ENCODE measurements around the gene TUFT1. TPM values are rescaled to one million over a fixed set of nuclear protein-coding genes. Genes with fewer than 3 reads are reported as not detected.

Gene TUFT1
- total and polyA plus RNA-seq, 10 of the 15 experiments (the other 5 are each of a cell fraction or from before 2014, with no cell fraction given) = 0.08 to 4.3 (median 3.2) TPM

- no peak for TF ChIP-seq ZNF687 (IDR thresholded peaks at IDR 0.05)
- TF ChIP-seq CBFB (IDR thresholded peaks at IDR 0.05; ENCODE audit: low read depth) = no peak
- TF ChIP-seq STAT1 (conservative IDR thresholded peaks at IDR 0.05) = no peak
- no peak for TF ChIP-seq NFYB (IDR thresholded peaks at IDR 0.05; ENCODE audit: insufficient read depth, low read depth, low read length)
- no peak for TF ChIP-seq NFYA (IDR thresholded peaks at IDR 0.05; ENCODE audit: borderline replicate concordance, low read depth, low read length)
Observed at GRCh38 chr1:151604291-151604690, 64.2 kb downstream of the TUFT1 start (continued).

- no peak for ATAC-seq
- Histone ChIP-seq H3K4me2 (ENCODE audit: control insufficient read depth, insufficient read depth) (no peak overlapping the region), H4K20me1 (ENCODE audit: control insufficient read depth, insufficient read depth) (no peaks in the 10 kb centered on the region), H3K9ac (ENCODE audit: control insufficient read depth, insufficient read depth, low read length) (no peak overlapping the region), H3K27me3 (replicated peaks in 1 of 2; ENCODE audit: control insufficient read depth in 2 of 2, insufficient read depth in 2 of 2, low read length in 1 of 2) (no peaks in the 10 kb centered on the region), H3K27ac (ENCODE audit: control insufficient read depth, insufficient read depth) (no peak overlapping the region), H3K4me3 (no peak overlapping the region), H3K4me1 (ENCODE audit: control insufficient read depth, insufficient read depth, low read length) (no peaks in the 10 kb centered on the region), H2AFZ (ENCODE audit: control insufficient read depth, low read depth, low read length) (no peak overlapping the region), H3K9me3 (replicated peaks; ENCODE audit: control insufficient read depth, insufficient read depth, low read length) (no peaks in the 10 kb centered on the region), H3K79me2 (ENCODE audit: control insufficient read depth, insufficient read depth, low read length) (no peaks in the 10 kb centered on the region), H3K36me3 (ENCODE audit: control insufficient read depth in 2 of 2, insufficient read depth in 2 of 2, low read length in 1 of 2) (no peaks in the 10 kb centered on the region)
- intact Hi-C loops (cut with micrococcal nuclease; ENCODE audit: unreplicated experiment) (no loop called here), in situ Hi-C loops (cut with MboI) (no loop called here)
- CTCF ChIA-PET = interaction anchor here (0.8 to 3.2 kb wide), 2 partner anchors 10 to 13 kb away, joined by 3 to 21 read pairs; no protein-coding TSS in a partner anchor
- POLR2A ChIA-PET = no interaction called here
- RAD21 ChIA-PET (ENCODE audit: unreplicated experiment) = no interaction called here
- BruUV-seq (replicated peaks) = no TSS peak
- SMC1A ChIA-PET (ENCODE audit: uncharacterized antibody, unreplicated experiment) = interaction anchor here (1.5 kb wide), 1 partner anchor 10 kb away, joined by 6 read pairs; no protein-coding TSS in a partner anchor
- DNase-seq (ENCODE audit: low read depth, low spot score) = no peak
- TF ChIP-seq MYB (IDR thresholded peaks at IDR 0.05; ENCODE audit: borderline replicate concordance, low read depth, low read length) (no peak), IKZF2 (IDR thresholded peaks at IDR 0.05) (no peak), BACH1 (IDR thresholded peaks at IDR 0.05; ENCODE audit: borderline replicate concordance) (no peak), RCOR1 (conservative IDR thresholded peaks at IDR 0.05; ENCODE audit: low read depth, low read length) (no peak), IKZF1 (conservative IDR thresholded peaks at IDR 0.05) (no peak), TARDBP (IDR thresholded peaks at IDR 0.05; ENCODE audit: borderline replicate concordance) (no peak), SMAD1 (IDR thresholded peaks at IDR 0.05; ENCODE audit: low read depth, partially characterized antibody) (no peak)
- FAIRE-seq = no peak
Observed at GRCh38 chr1:151606384-151606783, 66.3 kb downstream of the TUFT1 start.

All from GM12878 (cell line).